ENCODE data around the gene VAV3. TPM values are rescaled to one million over a fixed set of nuclear protein-coding genes. Genes with fewer than 3 reads are reported as not detected.

VAV3 gene
- total RNA-seq, 1 experiment from 2014 or later = 38.2 TPM

- TF ChIP-seq CTCF (IDR thresholded peaks at IDR 0.05; ENCODE audit: unreplicated experiment) = no peak
- Mint-ChIP-seq H3K9me3 (ENCODE audit: low read depth, unreplicated experiment) (no peaks in the 10 kb centered on the region), H3K4me1 (ENCODE audit: low read depth, unreplicated experiment) (peaks cover 7% of the 10 kb centered on the region), H3K27ac (ENCODE audit: unreplicated experiment) (no peak overlapping the region), H3K4me3 (ENCODE audit: low read depth, unreplicated experiment) (no peak overlapping the region), H3K36me3 (ENCODE audit: insufficient read depth, unreplicated experiment) (no peaks in the 10 kb centered on the region), H3K27me3 (ENCODE audit: unreplicated experiment) (no peaks in the 10 kb centered on the region)
- intact Hi-C loops (cut with micrococcal nuclease; ENCODE audit: unreplicated experiment) = no loop called here
- no peak for DNase-seq
- CTCF ChIA-PET = no interaction called here
- BruUV-seq (replicated peaks) = no TSS peak
Observed at GRCh38 chr1:107541412-107541811, 423.6 kb downstream of the VAV3 start.

GRCh38 chr1:107538502-107538901 lies 426.5 kb downstream of the VAV3 start:
- no peak for TF ChIP-seq CTCF (IDR thresholded peaks at IDR 0.05; ENCODE audit: unreplicated experiment)
- DNase-seq = no peak
- H3K27me3 Mint-ChIP-seq (ENCODE audit: unreplicated experiment) = no peaks in the 10 kb centered on the region
- no peaks in the 10 kb centered on the region for H3K9me3 Mint-ChIP-seq (ENCODE audit: low read depth, unreplicated experiment)
- no peaks in the 10 kb centered on the region for H3K36me3 Mint-ChIP-seq (ENCODE audit: insufficient read depth, unreplicated experiment)
- CTCF ChIA-PET = no interaction called here
- no peak overlapping the region for H3K4me3 Mint-ChIP-seq (ENCODE audit: low read depth, unreplicated experiment)
- no peaks in the 10 kb centered on the region for H3K4me1 Mint-ChIP-seq (ENCODE audit: low read depth, unreplicated experiment)
- intact Hi-C loops (cut with micrococcal nuclease; ENCODE audit: unreplicated experiment) = no loop called here
- no peak overlapping the region for H3K27ac Mint-ChIP-seq (ENCODE audit: unreplicated experiment)
- no TSS peak for BruUV-seq (replicated peaks)

DNA sequence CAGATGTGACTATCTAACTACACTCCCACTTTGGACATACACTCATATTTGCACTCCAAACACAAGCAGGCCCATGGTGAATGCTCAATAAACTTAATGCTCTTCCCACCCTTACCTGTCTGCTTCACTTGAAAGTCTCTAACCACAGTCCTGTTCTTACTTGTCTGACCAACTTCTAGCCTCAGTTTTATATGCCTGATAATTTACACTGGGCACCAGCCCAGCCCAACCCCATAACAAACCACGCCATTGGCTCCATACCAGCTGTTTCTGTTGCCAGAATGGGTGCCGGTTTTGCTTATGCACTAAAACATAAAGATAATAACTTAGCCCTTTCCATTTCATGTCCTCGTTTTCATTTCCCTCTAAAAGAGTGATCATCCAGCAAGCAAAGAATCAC lies 428.7 kb downstream of the VAV3 start:
- H3K4me3 Mint-ChIP-seq (ENCODE audit: low read depth, unreplicated experiment) = no peak overlapping the region
- intact Hi-C loops (cut with micrococcal nuclease; ENCODE audit: unreplicated experiment) = no loop called here
- DNase-seq = no peak
- BruUV-seq (replicated peaks) = no TSS peak
- TF ChIP-seq CTCF (IDR thresholded peaks at IDR 0.05; ENCODE audit: unreplicated experiment) = no peak
- CTCF ChIA-PET = no interaction called here
- H3K9me3 Mint-ChIP-seq (ENCODE audit: low read depth, unreplicated experiment) = no peaks in the 10 kb centered on the region
- H3K4me1 Mint-ChIP-seq (ENCODE audit: low read depth, unreplicated experiment) = no peaks in the 10 kb centered on the region
- no peaks in the 10 kb centered on the region for H3K36me3 Mint-ChIP-seq (ENCODE audit: insufficient read depth, unreplicated experiment)
- no peak overlapping the region for H3K27ac Mint-ChIP-seq (ENCODE audit: unreplicated experiment)
- H3K27me3 Mint-ChIP-seq (ENCODE audit: unreplicated experiment) = no peaks in the 10 kb centered on the region

DNA sequence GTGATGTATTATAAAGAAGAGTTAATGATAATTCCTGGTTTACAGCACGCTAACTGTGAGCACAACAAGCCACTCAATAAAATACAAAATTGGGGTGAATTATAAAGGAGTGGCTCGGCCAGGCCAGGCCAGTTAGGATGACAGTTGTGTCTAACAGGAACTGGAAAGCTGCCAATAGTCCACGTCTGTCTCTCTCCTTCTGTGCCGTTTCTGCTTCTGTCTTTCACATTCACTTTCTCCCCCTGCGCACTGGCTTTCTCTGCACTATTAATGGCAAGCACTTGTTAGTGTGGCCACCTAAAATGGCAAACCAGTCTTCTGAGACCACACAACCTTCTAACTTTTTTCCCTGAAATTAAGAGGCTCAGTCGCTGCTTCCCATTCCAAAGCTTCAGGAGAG lies 429.9 kb downstream of the VAV3 start:
- CTCF ChIA-PET = no interaction called here
- no peak overlapping the region for H3K4me3 Mint-ChIP-seq (ENCODE audit: low read depth, unreplicated experiment)
- no peaks in the 10 kb centered on the region for H3K4me1 Mint-ChIP-seq (ENCODE audit: low read depth, unreplicated experiment)
- no TSS peak for BruUV-seq (replicated peaks)
- no peaks in the 10 kb centered on the region for H3K9me3 Mint-ChIP-seq (ENCODE audit: low read depth, unreplicated experiment)
- no peak for TF ChIP-seq CTCF (IDR thresholded peaks at IDR 0.05; ENCODE audit: unreplicated experiment)
- intact Hi-C loops (cut with micrococcal nuclease; ENCODE audit: unreplicated experiment) = no loop called here
- no peak for DNase-seq
- H3K27ac Mint-ChIP-seq (ENCODE audit: unreplicated experiment) = no peak overlapping the region
- H3K27me3 Mint-ChIP-seq (ENCODE audit: unreplicated experiment) = no peaks in the 10 kb centered on the region
- no peaks in the 10 kb centered on the region for H3K36me3 Mint-ChIP-seq (ENCODE audit: insufficient read depth, unreplicated experiment)

GRCh38 chr1:107534632-107535031 lies 430.3 kb downstream of the VAV3 start:
- no peak overlapping the region for H3K27ac Mint-ChIP-seq (ENCODE audit: unreplicated experiment)
- H3K27me3 Mint-ChIP-seq (ENCODE audit: unreplicated experiment) = no peaks in the 10 kb centered on the region
- CTCF ChIA-PET = no interaction called here
- DNase-seq = no peak
- TF ChIP-seq CTCF (IDR thresholded peaks at IDR 0.05; ENCODE audit: unreplicated experiment) = no peak
- H3K9me3 Mint-ChIP-seq (ENCODE audit: low read depth, unreplicated experiment) = no peaks in the 10 kb centered on the region
- no peak overlapping the region for H3K4me3 Mint-ChIP-seq (ENCODE audit: low read depth, unreplicated experiment)
- H3K36me3 Mint-ChIP-seq (ENCODE audit: insufficient read depth, unreplicated experiment) = no peaks in the 10 kb centered on the region
- no TSS peak for BruUV-seq (replicated peaks)
- intact Hi-C loops (cut with micrococcal nuclease; ENCODE audit: unreplicated experiment) = no loop called here
- no peaks in the 10 kb centered on the region for H3K4me1 Mint-ChIP-seq (ENCODE audit: low read depth, unreplicated experiment)

All from Calu3 (cell line).